Neural cell (in vitro differentiated cells): ENCODE results near the gene CD180. TPM values are rescaled to one million over a fixed set of nuclear protein-coding genes. Genes with fewer than 3 reads are reported as not detected.

Experiments used
- H2AFZ ChIP-seq: fragments of 200-600, 300-800 bp; sonication (generic), shearing (Covaris generic); 2 replicates; pipeline ENCODE4 v1.6.0; 2014; ENCODE audit warnings: low read depth, mild to moderate bottlenecking, antibody characterized with exemption, low read length, moderate library complexity
- H3F3A ChIP-seq: fragments of 200-600 bp; shearing (Covaris generic); 2 replicates; pipeline ENCODE4 v1.6.1; 2016; ENCODE audit warnings: mild to moderate bottlenecking, moderate library complexity, mixed read lengths, antibody characterized with exemption, low read length; ENCODE audit not compliant: insufficient read depth, poor library complexity, severe bottlenecking
- H3K27ac ChIP-seq: fragments of 200-600, 300-800 bp; sonication (generic), shearing (Covaris generic); 2 replicates; pipeline ENCODE4 v1.5.1; 2014; ENCODE audit warnings: mild to moderate bottlenecking, low read length, moderate library complexity
- H3K27me3 ChIP-seq: fragments of 300-800, 200-600 bp; sonication (generic), shearing (Covaris generic); 2 replicates; pipeline ENCODE4 v1.6.0; 2014; ENCODE audit warnings: mild to moderate bottlenecking, low read depth, low read length, moderate library complexity; ENCODE audit not compliant: insufficient read depth
- H3K36me3 ChIP-seq: fragments of 300-800, 200-600 bp; sonication (generic), shearing (Covaris generic); 2 replicates; pipeline ENCODE4 v1.5.1; 2014; ENCODE audit warnings: mild to moderate bottlenecking, antibody characterized with exemption, low read length, moderate library complexity; ENCODE audit not compliant: insufficient read depth
- H3K4me2 ChIP-seq: fragments of 300-800, 200-600 bp; sonication (generic), shearing (Covaris generic); 2 replicates; pipeline ENCODE4 v1.6.0; 2014; ENCODE audit warnings: mild to moderate bottlenecking, low read length
- H3K4me3 ChIP-seq: fragments of 300-800, 200-600 bp; sonication (generic), shearing (Covaris generic); 2 replicates; pipeline ENCODE4 v1.5.1; 2014; ENCODE audit warnings: mild to moderate bottlenecking, low read length, moderate library complexity
- H3K79me2 ChIP-seq: fragments of 200-600 bp; shearing (Covaris generic); replicated peaks from 2 replicates; pipeline ENCODE4 v1.6.0; 2014; ENCODE audit warnings: mild to moderate bottlenecking, low read length, moderate library complexity; ENCODE audit not compliant: insufficient read depth
- H3K9ac ChIP-seq: fragments of 300-800, 200-600 bp; sonication (generic), shearing (Covaris generic); 2 replicates; pipeline ENCODE4 v1.6.1; 2016; ENCODE audit warnings: mild to moderate bottlenecking, low read length, mixed read lengths
- H3K9me2 ChIP-seq: fragments of 200-600 bp; shearing (Covaris generic); 2 replicates; pipeline ENCODE4 v1.6.1; 2016; ENCODE audit warnings: mild to moderate bottlenecking, low read length, mixed read lengths; ENCODE audit not compliant: insufficient read depth
- H3K9me3 ChIP-seq: fragments of 200-600, 300-800 bp; sonication (generic), shearing (Covaris generic); 2 replicates; pipeline ENCODE4 v1.6.1; 2016; ENCODE audit warnings: mild to moderate bottlenecking, mixed run types, low read length, moderate library complexity, mixed read lengths
- H4K20me1 ChIP-seq: fragments of 200-600 bp; shearing (Covaris generic); 2 replicates; pipeline ENCODE4 v1.6.1; 2016; ENCODE audit warnings: mild to moderate bottlenecking, mixed run types; ENCODE audit not compliant: insufficient read depth
- EP300 ChIP-seq: fragments of 450-650 bp; conservative IDR thresholded peaks from 2 replicates; pipeline ENCODE4 v1.6.1; 2014; ENCODE audit warnings: antibody characterized with exemption, mild to moderate bottlenecking, moderate library complexity; ENCODE audit not compliant: poor library complexity, severe bottlenecking
- EZH2 ChIP-seq: fragments of 200-600, 300-800 bp; shearing (Covaris generic), sonication (generic); IDR thresholded peaks from 2 replicates; pipeline ENCODE4 v1.6.1; 2014; ENCODE audit warnings: antibody characterized with exemption, low read length, borderline replicate concordance, mild to moderate bottlenecking; ENCODE audit not compliant: insufficient read depth, poor library complexity, severe bottlenecking
- MXI1 ChIP-seq: fragments of 450-650 bp; conservative IDR thresholded peaks from 2 replicates; pipeline ENCODE4 v1.6.1; 2014; ENCODE audit warnings: antibody characterized with exemption, mild to moderate bottlenecking; ENCODE audit not compliant: poor library complexity, severe bottlenecking
- POLR2AphosphoS5 ChIP-seq: IDR thresholded peaks from 2 replicates; pipeline ENCODE4 v1.6.1; 2012
- RAD21 ChIP-seq: fragments of 450-650 bp; conservative IDR thresholded peaks from 2 replicates; pipeline ENCODE4 v1.6.1; 2014; ENCODE audit warnings: antibody characterized with exemption, mild to moderate bottlenecking, moderate library complexity
- SMC3 ChIP-seq: fragments of 450-650 bp; conservative IDR thresholded peaks from 2 replicates; pipeline ENCODE4 v1.6.1; 2014; ENCODE audit warnings: antibody characterized with exemption, mild to moderate bottlenecking, moderate library complexity; ENCODE audit not compliant: poor library complexity
- TAF1 ChIP-seq: IDR thresholded peaks from 2 replicates; pipeline ENCODE4 v1.6.1; 2012; ENCODE audit warnings: low read depth
- polyA plus RNA-seq: library from polyadenylated mRNA; depleted of rRNA; stranded (reverse); fragments of >200 nt; gene quantifications from 2 replicates; pipeline ENCODE4 v1.2.3, GENCODE V29; 2014
- TF ChIP-seq, protein P1 (sequence below): fragments of 450-650 bp; IDR thresholded peaks from 2 replicates; pipeline ENCODE4 v1.5.1; 2014; ENCODE audit warnings: antibody characterized with exemption, mild to moderate bottlenecking, moderate library complexity; ENCODE audit not compliant: poor library complexity, severe bottlenecking
- TF ChIP-seq, protein P2 (sequence below): IDR thresholded peaks from 2 replicates; pipeline ENCODE4 v1.6.1; 2012; ENCODE audit warnings: borderline replicate concordance

The CD180 gene
- polyA plus RNA-seq, 1 donor from 2014 or later, result not detected

DNA sequence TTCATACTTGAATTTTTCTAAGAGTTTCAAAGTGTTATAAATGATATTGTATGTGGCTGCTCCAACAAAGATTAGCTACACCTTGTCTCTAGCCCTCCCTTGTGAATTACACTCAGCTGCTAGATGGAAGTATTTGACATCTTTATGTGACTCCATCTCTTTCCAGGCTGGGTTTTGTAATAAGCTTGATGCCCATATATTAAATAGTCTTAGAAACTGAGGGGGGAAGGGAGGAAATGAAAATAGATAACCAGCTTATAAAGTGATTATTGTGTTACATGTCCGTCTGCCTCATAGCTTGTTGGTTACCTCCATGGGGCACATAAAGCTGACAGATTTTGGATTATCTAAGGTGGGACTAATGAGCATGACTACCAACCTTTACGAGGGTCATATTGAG is 63.4 kb downstream of the CD180 start:
- Histone ChIP-seq H4K20me1 (no peaks in the 10 kb centered on the region), H2AFZ (no peak overlapping the region), H3K9me3 (no peaks in the 10 kb centered on the region), H3K27me3 (no peaks in the 10 kb centered on the region), H3K27ac (no peak overlapping the region), H3K9me2 (no peaks in the 10 kb centered on the region), H3K4me2 (no peak overlapping the region), H3K4me3 (no peak overlapping the region), H3F3A (no peaks in the 10 kb centered on the region), H3K9ac (no peak overlapping the region), H3K79me2 (no peaks in the 10 kb centered on the region), H3K36me3 (no peaks in the 10 kb centered on the region)
- TF ChIP-seq POLR2AphosphoS5 (no peak), EP300 (no peak), EZH2 (no peak), RAD21 (no peak), MXI1 (no peak), TAF1 (no peak), SMC3 (no peak)
- TF ChIP-seq, protein P1, sequence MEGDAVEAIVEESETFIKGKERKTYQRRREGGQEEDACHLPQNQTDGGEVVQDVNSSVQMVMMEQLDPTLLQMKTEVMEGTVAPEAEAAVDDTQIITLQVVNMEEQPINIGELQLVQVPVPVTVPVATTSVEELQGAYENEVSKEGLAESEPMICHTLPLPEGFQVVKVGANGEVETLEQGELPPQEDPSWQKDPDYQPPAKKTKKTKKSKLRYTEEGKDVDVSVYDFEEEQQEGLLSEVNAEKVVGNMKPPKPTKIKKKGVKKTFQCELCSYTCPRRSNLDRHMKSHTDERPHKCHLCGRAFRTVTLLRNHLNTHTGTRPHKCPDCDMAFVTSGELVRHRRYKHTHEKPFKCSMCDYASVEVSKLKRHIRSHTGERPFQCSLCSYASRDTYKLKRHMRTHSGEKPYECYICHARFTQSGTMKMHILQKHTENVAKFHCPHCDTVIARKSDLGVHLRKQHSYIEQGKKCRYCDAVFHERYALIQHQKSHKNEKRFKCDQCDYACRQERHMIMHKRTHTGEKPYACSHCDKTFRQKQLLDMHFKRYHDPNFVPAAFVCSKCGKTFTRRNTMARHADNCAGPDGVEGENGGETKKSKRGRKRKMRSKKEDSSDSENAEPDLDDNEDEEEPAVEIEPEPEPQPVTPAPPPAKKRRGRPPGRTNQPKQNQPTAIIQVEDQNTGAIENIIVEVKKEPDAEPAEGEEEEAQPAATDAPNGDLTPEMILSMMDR, result no peak
- TF ChIP-seq, protein P2, sequence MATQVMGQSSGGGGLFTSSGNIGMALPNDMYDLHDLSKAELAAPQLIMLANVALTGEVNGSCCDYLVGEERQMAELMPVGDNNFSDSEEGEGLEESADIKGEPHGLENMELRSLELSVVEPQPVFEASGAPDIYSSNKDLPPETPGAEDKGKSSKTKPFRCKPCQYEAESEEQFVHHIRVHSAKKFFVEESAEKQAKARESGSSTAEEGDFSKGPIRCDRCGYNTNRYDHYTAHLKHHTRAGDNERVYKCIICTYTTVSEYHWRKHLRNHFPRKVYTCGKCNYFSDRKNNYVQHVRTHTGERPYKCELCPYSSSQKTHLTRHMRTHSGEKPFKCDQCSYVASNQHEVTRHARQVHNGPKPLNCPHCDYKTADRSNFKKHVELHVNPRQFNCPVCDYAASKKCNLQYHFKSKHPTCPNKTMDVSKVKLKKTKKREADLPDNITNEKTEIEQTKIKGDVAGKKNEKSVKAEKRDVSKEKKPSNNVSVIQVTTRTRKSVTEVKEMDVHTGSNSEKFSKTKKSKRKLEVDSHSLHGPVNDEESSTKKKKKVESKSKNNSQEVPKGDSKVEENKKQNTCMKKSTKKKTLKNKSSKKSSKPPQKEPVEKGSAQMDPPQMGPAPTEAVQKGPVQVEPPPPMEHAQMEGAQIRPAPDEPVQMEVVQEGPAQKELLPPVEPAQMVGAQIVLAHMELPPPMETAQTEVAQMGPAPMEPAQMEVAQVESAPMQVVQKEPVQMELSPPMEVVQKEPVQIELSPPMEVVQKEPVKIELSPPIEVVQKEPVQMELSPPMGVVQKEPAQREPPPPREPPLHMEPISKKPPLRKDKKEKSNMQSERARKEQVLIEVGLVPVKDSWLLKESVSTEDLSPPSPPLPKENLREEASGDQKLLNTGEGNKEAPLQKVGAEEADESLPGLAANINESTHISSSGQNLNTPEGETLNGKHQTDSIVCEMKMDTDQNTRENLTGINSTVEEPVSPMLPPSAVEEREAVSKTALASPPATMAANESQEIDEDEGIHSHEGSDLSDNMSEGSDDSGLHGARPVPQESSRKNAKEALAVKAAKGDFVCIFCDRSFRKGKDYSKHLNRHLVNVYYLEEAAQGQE, result no peak

DNA sequence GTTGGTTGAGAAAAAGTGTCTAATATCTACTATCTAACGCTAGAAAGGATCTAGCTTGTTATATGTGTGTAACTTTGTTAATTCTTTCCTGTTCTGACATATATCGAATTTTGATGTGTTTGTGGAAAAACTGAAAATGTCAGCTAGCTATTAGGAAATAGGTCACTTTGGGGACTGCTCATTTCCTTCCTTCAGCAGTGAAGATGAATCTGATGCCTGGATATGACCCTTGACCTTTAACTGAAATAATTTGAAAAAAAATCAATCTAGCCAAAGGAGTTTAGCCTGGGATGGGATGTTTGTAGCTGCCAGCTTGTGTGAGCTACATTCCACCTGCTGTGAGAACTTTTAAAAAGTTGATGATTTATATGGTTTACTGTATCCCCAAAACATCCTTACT is 66.8 kb downstream of the CD180 start:
- no peaks in the 10 kb centered on the region for H3F3A ChIP-seq
- H3K36me3 ChIP-seq, result no peaks in the 10 kb centered on the region
- no peak overlapping the region for H3K4me3 ChIP-seq

More for the DNA sequence above, 66.8 kb downstream of the CD180 start:
- no peak overlapping the region for H2AFZ ChIP-seq
- no peaks in the 10 kb centered on the region for H4K20me1 ChIP-seq
- H3K9me2 ChIP-seq, result no peaks in the 10 kb centered on the region
- no peaks in the 10 kb centered on the region for H3K79me2 ChIP-seq
- no peak overlapping the region for H3K4me2 ChIP-seq
- TF ChIP-seq RAD21, result no peak
- TF ChIP-seq SMC3, result no peak
- no peak for TF ChIP-seq TAF1
- TF ChIP-seq MXI1, result no peak
- TF ChIP-seq POLR2AphosphoS5, result no peak
- TF ChIP-seq, protein P1, result no peak
- TF ChIP-seq EZH2, result no peak
- TF ChIP-seq, protein P2, result no peak
- TF ChIP-seq EP300, result no peak
- H3K27ac ChIP-seq, result no peak overlapping the region
- no peaks in the 10 kb centered on the region for H3K9me3 ChIP-seq
- H3K27me3 ChIP-seq, result no peaks in the 10 kb centered on the region
- H3K9ac ChIP-seq, result no peak overlapping the region
